Dendritic cell treated with granulocyte-macrophage colony-stimulating factor and Interleukin-4, amounts not matched to agents 40 ng/mL and 50 ng/mL, for 4 days (primary cell): ENCODE data around the gene ZNF836.
"Not testable (repeated sequence)": the region's sequence is repeated elsewhere in the genome, so short reads cannot be mapped to it uniquely, and the experiment has no call there.

Experiments used
- H3K27ac Mint-ChIP-seq: one replicate; pipeline ENCODE4 v1.8.0; 2022; ENCODE audit warnings: mild to moderate bottlenecking, mixed read lengths
- H3K27me3 Mint-ChIP-seq: one replicate; pipeline ENCODE4 v1.8.0; 2022; ENCODE audit warnings: mild to moderate bottlenecking, mixed read lengths
- H3K36me3 Mint-ChIP-seq: one replicate; pipeline ENCODE4 v1.8.0; 2022; ENCODE audit warnings: low read depth, mixed read lengths
- H3K4me1 Mint-ChIP-seq: one replicate; pipeline ENCODE4 v1.8.0; 2022; ENCODE audit warnings: low read depth, mixed read lengths
- H3K4me3 Mint-ChIP-seq: one replicate; pipeline ENCODE4 v1.8.0; 2022; ENCODE audit warnings: mild to moderate bottlenecking, moderate library complexity, mixed read lengths
- H3K9me3 Mint-ChIP-seq: one replicate; pipeline ENCODE4 v1.8.0; 2022; ENCODE audit warnings: mixed read lengths
- intact Hi-C: fragments of 100-400 bp; cut with micrococcal nuclease; formaldehyde crosslinking; loops from one replicate; pipeline ENCODE4 v1.15.0; 2022

The ZNF836 gene

GRCh38 chr19:52171321-52172169 is at the start of gene ZNF836:
TSS of gene ZNF836 (minus strand) at chr19:52171621. CDS start at chr19:52168072, 3,549 bp downstream.
- H3K4me1 Mint-ChIP-seq, result peaks cover 15% of the 10 kb centered on the region
- peak within 1 kb of the TSS; percentile 87 for H3K4me3 Mint-ChIP-seq
- intact Hi-C loops, result no loop called here
- peaks cover 8% of the 10 kb centered on the region for H3K9me3 Mint-ChIP-seq
- H3K36me3 Mint-ChIP-seq, result peaks cover 43% of the 10 kb centered on the region
- H3K27me3 Mint-ChIP-seq, result peaks cover 5% of the 10 kb centered on the region
- peak within 1 kb of the TSS; percentile 94 for H3K27ac Mint-ChIP-seq

GRCh38 chr19:52221031-52221430 is 49.6 kb upstream of the ZNF836 start:
- Mint-ChIP-seq H3K4me1 (no peaks in the 10 kb centered on the region), H3K9me3 (no peaks in the 10 kb centered on the region)

GRCh38 chr19:52219611-52220010 is 48.2 kb upstream of the ZNF836 start:
- intact Hi-C loops, result no loop called here
- no peak overlapping the region for H3K4me3 Mint-ChIP-seq
- no peaks in the 10 kb centered on the region for H3K4me1 Mint-ChIP-seq
- H3K9me3 Mint-ChIP-seq, result no peaks in the 10 kb centered on the region
- H3K27me3 Mint-ChIP-seq, result no peaks in the 10 kb centered on the region
- peaks cover 100% of the 10 kb centered on the region for H3K36me3 Mint-ChIP-seq
- no peak overlapping the region for H3K27ac Mint-ChIP-seq

More at GRCh38 chr19:52221031-52221430, 49.6 kb upstream of the ZNF836 start:
- intact Hi-C loops, result no loop called here
- Mint-ChIP-seq H3K27ac (no peak overlapping the region), H3K36me3 (peaks cover 100% of the 10 kb centered on the region), H3K27me3 (no peaks in the 10 kb centered on the region), H3K4me3 (no peak overlapping the region)

- Mint-ChIP-seq H3K4me3 (no peak overlapping the region), H3K36me3 (peaks cover 100% of the 10 kb centered on the region), H3K27me3 (no peaks in the 10 kb centered on the region), H3K4me1 (no peaks in the 10 kb centered on the region), H3K27ac (no peak overlapping the region), H3K9me3 (no peaks in the 10 kb centered on the region)
- intact Hi-C loops, result no loop called here
Measured at GRCh38 chr19:52217576-52217975, 46.2 kb upstream of the ZNF836 start.

- Mint-ChIP-seq H3K9me3 (no peaks in the 10 kb centered on the region), H3K4me3 (no peak overlapping the region), H3K27ac (no peak overlapping the region), H3K27me3 (no peaks in the 10 kb centered on the region), H3K4me1 (no peaks in the 10 kb centered on the region), H3K36me3 (peaks cover 100% of the 10 kb centered on the region)
- intact Hi-C loops, result no loop called here
Measured at GRCh38 chr19:52216401-52216800, 45.0 kb upstream of the ZNF836 start.

- no peak overlapping the region for H3K27ac Mint-ChIP-seq
- H3K36me3 Mint-ChIP-seq, result peaks cover 100% of the 10 kb centered on the region
- intact Hi-C loops, result no loop called here
Measured at GRCh38 chr19:52214241-52214640, 42.8 kb upstream of the ZNF836 start.

GRCh38 chr19:52212572-52213255 is 41.3 kb upstream of the ZNF836 start:
- Mint-ChIP-seq H3K27me3 (no peaks in the 10 kb centered on the region), H3K9me3 (no peaks in the 10 kb centered on the region), H3K4me3 (no peak overlapping the region), H3K36me3 (peaks cover 100% of the 10 kb centered on the region), H3K4me1 (no peaks in the 10 kb centered on the region), H3K27ac (no peak overlapping the region)
- intact Hi-C loops, result no loop called here

More at GRCh38 chr19:52214241-52214640, 42.8 kb upstream of the ZNF836 start:
- no peaks in the 10 kb centered on the region for H3K4me1 Mint-ChIP-seq
- H3K27me3 Mint-ChIP-seq, result no peaks in the 10 kb centered on the region
- no peak overlapping the region for H3K4me3 Mint-ChIP-seq
- no peaks in the 10 kb centered on the region for H3K9me3 Mint-ChIP-seq

- Mint-ChIP-seq H3K9me3 (no peaks in the 10 kb centered on the region), H3K27ac (no peak overlapping the region), H3K4me1 (no peaks in the 10 kb centered on the region), H3K4me3 (no peak overlapping the region), H3K27me3 (no peaks in the 10 kb centered on the region), H3K36me3 (peaks cover 100% of the 10 kb centered on the region)
- intact Hi-C loops, result no loop called here
Measured at GRCh38 chr19:52211926-52212571, 40.6 kb upstream of the ZNF836 start.

- peaks cover 100% of the 10 kb centered on the region for H3K36me3 Mint-ChIP-seq
- no peak overlapping the region for H3K27ac Mint-ChIP-seq
- no peak overlapping the region for H3K4me3 Mint-ChIP-seq
- H3K27me3 Mint-ChIP-seq, result no peaks in the 10 kb centered on the region
- intact Hi-C loops, result no loop called here
- H3K9me3 Mint-ChIP-seq, result no peaks in the 10 kb centered on the region
- no peaks in the 10 kb centered on the region for H3K4me1 Mint-ChIP-seq
Measured at GRCh38 chr19:52211203-52211602, 39.8 kb upstream of the ZNF836 start.

- no peak overlapping the region for H3K4me3 Mint-ChIP-seq
- H3K27ac Mint-ChIP-seq, result no peak overlapping the region
- no peaks in the 10 kb centered on the region for H3K9me3 Mint-ChIP-seq
- no peaks in the 10 kb centered on the region for H3K27me3 Mint-ChIP-seq
- intact Hi-C loops, result no loop called here
- H3K4me1 Mint-ChIP-seq, result no peaks in the 10 kb centered on the region
- H3K36me3 Mint-ChIP-seq, result peaks cover 100% of the 10 kb centered on the region
Measured at GRCh38 chr19:52206481-52206880, 35.1 kb upstream of the ZNF836 start.

GRCh38 chr19:52200755-52201391 is 29.5 kb upstream of the ZNF836 start:
- H3K27ac Mint-ChIP-seq, H3K4me3 Mint-ChIP-seq, H3K4me1 Mint-ChIP-seq, H3K27me3 Mint-ChIP-seq, intact Hi-C loops, H3K9me3 Mint-ChIP-seq: not testable (repeated sequence)
- peaks cover 87% of the 10 kb centered on the region for H3K36me3 Mint-ChIP-seq

GRCh38 chr19:52200044-52200443 is 28.6 kb upstream of the ZNF836 start:
- no peaks in the 10 kb centered on the region for H3K27me3 Mint-ChIP-seq
- no peak overlapping the region for H3K27ac Mint-ChIP-seq
- H3K9me3 Mint-ChIP-seq, result no peaks in the 10 kb centered on the region
- peaks cover 87% of the 10 kb centered on the region for H3K36me3 Mint-ChIP-seq
- intact Hi-C loops, result no loop called here
- H3K4me1 Mint-ChIP-seq, result no peaks in the 10 kb centered on the region
- H3K4me3 Mint-ChIP-seq, result no peak overlapping the region

GRCh38 chr19:52198678-52199077 is 27.3 kb upstream of the ZNF836 start:
- H3K9me3 Mint-ChIP-seq, result no peaks in the 10 kb centered on the region
- H3K27me3 Mint-ChIP-seq, result no peaks in the 10 kb centered on the region
- intact Hi-C loops, result no loop called here
- H3K27ac Mint-ChIP-seq, result no peak overlapping the region
- peaks cover 11% of the 10 kb centered on the region for H3K4me1 Mint-ChIP-seq
- no peak overlapping the region for H3K4me3 Mint-ChIP-seq
- peaks cover 87% of the 10 kb centered on the region for H3K36me3 Mint-ChIP-seq

GRCh38 chr19:52197964-52198363 is 26.5 kb upstream of the ZNF836 start:
- Mint-ChIP-seq H3K4me1 (peaks cover 14% of the 10 kb centered on the region), H3K9me3 (no peaks in the 10 kb centered on the region), H3K4me3 (no peak overlapping the region), H3K27ac (no peak overlapping the region), H3K27me3 (no peaks in the 10 kb centered on the region), H3K36me3 (peaks cover 87% of the 10 kb centered on the region)
- intact Hi-C loops, result no loop called here
